B cell (primary cell): ENCODE data around the gene TMEM250. TPM values are rescaled to one million over a fixed set of nuclear protein-coding genes. Genes with fewer than 3 reads are reported as not detected.

ENCODE experiments used
- ATAC-seq: fragments of 200-7000 bp; cut with Tn5 transposase; one replicate; pipeline ENCODE4 v1.10.0; 2021; ENCODE audit warnings: low read depth, mild to moderate bottlenecking, moderate number of reproducible peaks, moderate library complexity
- CTCF ChIA-PET: fragments of 350-600 bp; sonication (Branson Sonifier 250); formaldehyde crosslinking; loops from one replicate; lab custom pipeline; 2021; ENCODE audit warnings: antibody characterized with exemption, inconsistent platforms; lab: Charles Lee
- POLR2A ChIA-PET: fragments of 350-600 bp; sonication (Branson Sonifier 250); formaldehyde crosslinking; loops from one replicate; lab custom pipeline; 2021; ENCODE audit warnings: antibody characterized with exemption; lab: Charles Lee
- DNase-seq: peaks from one replicate; pipeline ENCODE4 v3.0.0; 2013
- H2AFZ ChIP-seq: 2 replicates; pipeline ENCODE4 v1.6.1; 2012; ENCODE audit warnings: mild to moderate bottlenecking, low read depth, low read length; ENCODE audit not compliant: insufficient read depth, poor library complexity, severe bottlenecking
- H3K27ac ChIP-seq, 2 donors: 1 replicate in 1 of 2; 2 replicates in 1 of 2; pipeline ENCODE4 v1.5.1; 2012 to 2013; ENCODE audit warnings: low read length in 2 of 2, mild to moderate bottlenecking in 2 of 2, moderate library complexity in 1 of 2
- H3K27me3 ChIP-seq, 4 experiments: fragments of 200-600 bp in 1 of 4; sonication (generic) in 1 of 4; replicated peaks in 1 of 4; 1 replicate in 2 of 4; 2 replicates in 2 of 4; pipeline versions ENCODE4 v1.6.1 to v1.7.0; 2013 to 2016; ENCODE audit warnings: low read length in 3 of 4, mild to moderate bottlenecking in 2 of 4, mixed read lengths in 1 of 4, moderate library complexity in 1 of 4; ENCODE audit not compliant: insufficient read depth in 4 of 4, control insufficient read depth in 3 of 4; ENCODE audit errors: control extremely low read depth in 1 of 4
- H3K36me3 ChIP-seq, 2 experiments: replicated peaks in 1 of 2; 1 replicate in 1 of 2; 2 replicates in 1 of 2; pipeline versions ENCODE4 v1.6.1 to v1.7.1; 2013; ENCODE audit warnings: low read length in 1 of 2; ENCODE audit not compliant: insufficient read depth in 2 of 2, control insufficient read depth in 1 of 2; ENCODE audit errors: control extremely low read depth in 1 of 2, extremely low read depth in 1 of 2
- H3K4me1 ChIP-seq, 2 donors: fragments of 200-600 bp in 1 of 2; sonication (generic) in 1 of 2; 1 replicate in 1 of 2; 2 replicates in 1 of 2; pipeline versions ENCODE4 v1.5.1 to v1.6.1; 2013 to 2017; ENCODE audit warnings: low read length in 2 of 2; ENCODE audit not compliant: control insufficient read depth in 2 of 2, insufficient read depth in 2 of 2
- H3K4me2 ChIP-seq: replicated peaks from 2 replicates; pipeline ENCODE3; 2012; ENCODE audit warnings: mild to moderate bottlenecking, low read depth, low read length; ENCODE audit not compliant: poor library complexity, severe bottlenecking
- H3K4me3 ChIP-seq, 5 experiments: fragments of 200-600 bp in 1 of 5; sonication (generic) in 1 of 5; 1 replicate in 3 of 5; 2 replicates in 2 of 5; pipeline versions ENCODE4 v1.5.1 to v1.7.0; 2011 to 2016; ENCODE audit warnings: low read length in 4 of 5, mild to moderate bottlenecking in 4 of 5, low read depth in 2 of 5, control low read depth in 1 of 5, moderate library complexity in 1 of 5; ENCODE audit not compliant: insufficient read depth in 1 of 5; ENCODE audit errors: control extremely low read depth in 1 of 5, extremely low read depth in 1 of 5
- H3K79me2 ChIP-seq: fragments of 200-600 bp; sonication (generic); one replicate; pipeline ENCODE4 v1.6.0; 2016; ENCODE audit warnings: low read length; ENCODE audit not compliant: control insufficient read depth, insufficient read depth
- H3K9ac ChIP-seq: fragments of 200-600 bp; sonication (generic); 2 replicates; pipeline ENCODE4 v1.6.1; 2017; ENCODE audit warnings: mild to moderate bottlenecking, low read length, moderate library complexity
- H3K9me3 ChIP-seq, 3 donors: one replicate each; pipeline versions ENCODE4 v1.6.1 to v1.7.1; 2013; ENCODE audit warnings: low read length in 2 of 3; ENCODE audit not compliant: control insufficient read depth in 2 of 3, insufficient read depth in 1 of 3; ENCODE audit errors: control extremely low read depth in 1 of 3
- H4K20me1 ChIP-seq: 2 replicates; pipeline ENCODE4 v1.6.0; 2012; ENCODE audit warnings: mild to moderate bottlenecking, low read length; ENCODE audit not compliant: insufficient read depth, control insufficient read depth, poor library complexity, severe bottlenecking
- H3K27ac Mint-ChIP-seq: one replicate; pipeline ENCODE4 v1.8.0; 2021; ENCODE audit warnings: mixed read lengths
- H3K27me3 Mint-ChIP-seq: one replicate; pipeline ENCODE4 v1.8.0; 2021; ENCODE audit warnings: mixed read lengths
- H3K4me1 Mint-ChIP-seq: one replicate; pipeline ENCODE4 v1.8.0; 2021; ENCODE audit warnings: mixed read lengths
- H3K4me3 Mint-ChIP-seq: one replicate; pipeline ENCODE4 v1.8.0; 2021; ENCODE audit warnings: mixed read lengths
- H3K9me3 Mint-ChIP-seq: one replicate; pipeline ENCODE4 v1.8.0; 2022; ENCODE audit warnings: mixed read lengths; ENCODE audit not compliant: insufficient read depth
- CTCF ChIP-seq: fragments of 200-600 bp; IDR thresholded peaks from one replicate; pipeline ENCODE4 v1.8.0; 2022; ENCODE audit warnings: antibody characterized with exemption, mild to moderate bottlenecking
- EZH2 ChIP-seq: IDR thresholded peaks from 2 replicates; pipeline ENCODE4 v1.6.1; 2012; ENCODE audit warnings: borderline replicate concordance, low read depth, mild to moderate bottlenecking, moderate library complexity, low read length; ENCODE audit not compliant: insufficient read depth, poor library complexity, severe bottlenecking
- WGBS: methylation state at CpG from one replicate; pipeline ENCODE4 v1.1.5; 2013; ENCODE audit warnings: missing lambda C conversion rate; ENCODE audit not compliant: insufficient coverage; 5-methylcytosine and 5-hydroxymethylcytosine counted together
- intact Hi-C: fragments of 100-400 bp; cut with micrococcal nuclease; formaldehyde crosslinking; loops from one replicate; pipeline ENCODE4 v1.10.0; 2022
- polyA plus RNA-seq: library from polyadenylated mRNA; depleted of rRNA; stranded (reverse); fragments of >200 nt; gene quantifications from 2 replicates; pipeline ENCODE4 v1.2.3, GENCODE V29; 2012
- total RNA-seq, 2 donors: library from RNA; stranded (reverse); fragments of 120-200 nt in 1 of 2; gene quantifications; 1 replicate in 1 of 2; 2 replicates in 1 of 2; pipeline versions ENCODE4 v1.2.3 to v1.2.4, GENCODE V29; 2013 to 2022

TMEM250 gene
- total and polyA plus RNA-seq, 2 donors (not counting 1 experiment from before 2014, with no cell fraction given) = 11.1 to 29.6 TPM

GRCh38 chr9:136149853-136150252 is 31.2 kb upstream of the TMEM250 start:
- H3K27me3 Mint-ChIP-seq = peaks cover 13% of the 10 kb centered on the region
- CTCF ChIA-PET = no interaction called here

DNA sequence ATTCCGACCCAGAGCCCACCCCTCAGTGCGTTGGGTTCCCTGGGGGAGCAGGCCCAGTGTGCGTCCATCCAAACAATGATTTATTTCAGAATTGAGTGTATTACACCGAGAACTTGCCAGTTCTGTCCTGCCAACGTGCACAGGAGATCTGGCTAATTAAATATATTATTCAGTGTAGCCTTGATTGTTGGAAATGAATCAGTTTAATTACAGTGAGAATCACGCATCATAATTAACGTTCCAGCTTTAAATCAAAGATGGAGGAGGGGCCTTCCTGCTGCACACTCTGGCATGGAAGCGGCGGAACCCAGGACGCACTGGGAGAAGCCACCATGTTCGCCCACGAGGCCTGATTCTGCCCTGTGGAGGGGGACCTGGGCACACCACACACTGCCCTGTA is 30.7 kb upstream of the TMEM250 start:
- H3K9me3 ChIP-seq = peaks cover 0 to 4% (median 0%) of the 10 kb centered on the region in 3 donors

More at GRCh38 chr9:136149853-136150252, 31.2 kb upstream of the TMEM250 start:
- H3K4me3 ChIP-seq = no peak overlapping the region
- TF ChIP-seq EZH2 (no peak), CTCF (no peak)
- no peak overlapping the region for H3K4me2 ChIP-seq
- H3K27ac Mint-ChIP-seq = no peak overlapping the region
- no peaks in the 10 kb centered on the region for H4K20me1 ChIP-seq
- H3K9ac ChIP-seq = no peak overlapping the region
- no peaks in the 10 kb centered on the region for H3K36me3 ChIP-seq
- H3K9me3 ChIP-seq = peaks cover 0 to 5% (median 0%) of the 10 kb centered on the region in 3 donors
- WGBS = 86% methylated on average over 9 of the region's 9 CpGs
- no peak overlapping the region for H2AFZ ChIP-seq
- H3K9me3 Mint-ChIP-seq = no peaks in the 10 kb centered on the region
- DNase-seq (no peak), ATAC-seq (no peak)
- H3K27ac ChIP-seq = no peak overlapping the region
- intact Hi-C loops = no loop called here
- H3K4me1 Mint-ChIP-seq = no peaks in the 10 kb centered on the region
- no peaks in the 10 kb centered on the region for H3K4me1 ChIP-seq
- H3K27me3 ChIP-seq = peaks cover 0 to 29% (median 3%) of the 10 kb centered on the region in 4 experiments
- POLR2A ChIA-PET = no interaction called here
- H3K79me2 ChIP-seq = no peaks in the 10 kb centered on the region
- no peak overlapping the region for H3K4me3 Mint-ChIP-seq

More for the DNA sequence above, 30.7 kb upstream of the TMEM250 start:
- Histone ChIP-seq H3K36me3 (no peaks in the 10 kb centered on the region), H3K4me3 (no peak overlapping the region), H3K79me2 (no peaks in the 10 kb centered on the region), H3K9ac (no peak overlapping the region), H3K4me1 (no peaks in the 10 kb centered on the region), H4K20me1 (no peaks in the 10 kb centered on the region), H3K27me3 (peaks cover 0 to 29% (median 5%) of the 10 kb centered on the region in 4 experiments), H2AFZ (no peak overlapping the region), H3K27ac (no peak overlapping the region), H3K4me2 (no peak overlapping the region)
- peaks cover 12% of the 10 kb centered on the region for H3K27me3 Mint-ChIP-seq
- no peak for TF ChIP-seq EZH2
- no peak for TF ChIP-seq CTCF
- H3K4me1 Mint-ChIP-seq = no peaks in the 10 kb centered on the region
- ATAC-seq (no peak), DNase-seq (no peak)
- no peak overlapping the region for H3K27ac Mint-ChIP-seq
- no peak overlapping the region for H3K4me3 Mint-ChIP-seq
- POLR2A ChIA-PET = no interaction called here
- CTCF ChIA-PET = no interaction called here
- no peaks in the 10 kb centered on the region for H3K9me3 Mint-ChIP-seq
- intact Hi-C loops = no loop called here
- 92% methylated on average over 11 of the region's 12 CpGs for WGBS
